GM19328 (cell line): ENCODE results near the gene EDEM3.
"Not testable (repeated sequence)": the region's sequence is repeated elsewhere in the genome, so short reads cannot be mapped to it uniquely, and the experiment has no call there.

ENCODE experiments used
- ATAC-seq: cut with Tn5 transposase; IDR thresholded peaks from one replicate; pipeline ENCODE4 v1.9.1; 2021; ENCODE audit warnings: mild to moderate bottlenecking, moderate library complexity; ENCODE audit not compliant: unreplicated experiment

EDEM3 gene

GRCh38 chr1:184739796-184740195 lies 14.9 kb downstream of the EDEM3 start:
- no peak for ATAC-seq

GRCh38 chr1:184739070-184739469 lies 15.6 kb downstream of the EDEM3 start:
- ATAC-seq: no peak

- peak; percentile 67 for ATAC-seq
These were observed 19.7 kb downstream of the EDEM3 start for GRCh38 chr1:184734980-184735379.

GRCh38 chr1:184724843-184725242 lies 29.8 kb downstream of the EDEM3 start:
- ATAC-seq: no peak

- ATAC-seq: no peak
These were observed 38.5 kb downstream of the EDEM3 start for GRCh38 chr1:184716158-184716557.

GRCh38 chr1:184709418-184709817 lies 45.2 kb downstream of the EDEM3 start:
- ATAC-seq: no peak

- peak; percentile 60 for ATAC-seq
These were observed 46.5 kb downstream of the EDEM3 start for GRCh38 chr1:184708084-184708676.

- no peak for ATAC-seq
These were observed 49.4 kb downstream of the EDEM3 start for GRCh38 chr1:184705271-184705670.

GRCh38 chr1:184701816-184702215 lies 52.8 kb downstream of the EDEM3 start:
- ATAC-seq: no peak

- no peak for ATAC-seq
These were observed 55.7 kb downstream of the EDEM3 start for GRCh38 chr1:184698969-184699368.

GRCh38 chr1:184698016-184698415 lies 56.6 kb downstream of the EDEM3 start:
- no peak for ATAC-seq

- ATAC-seq: no peak
These were observed 58.3 kb downstream of the EDEM3 start for GRCh38 chr1:184696403-184696802.

- no peak for ATAC-seq
These were observed 59.6 kb downstream of the EDEM3 start for GRCh38 chr1:184695023-184695422.

GRCh38 chr1:184693011-184693410 lies 61.6 kb downstream of the EDEM3 start:
- no peak for ATAC-seq

- ATAC-seq: no peak
These were observed 62.8 kb downstream of the EDEM3 start for GRCh38 chr1:184691719-184692324.

GRCh38 chr1:184686540-184686939 lies 68.1 kb downstream of the EDEM3 start:
- ATAC-seq: no peak

GRCh38 chr1:184685116-184685515 lies 69.5 kb downstream of the EDEM3 start:
- peak; percentile 58 for ATAC-seq

GRCh38 chr1:184684285-184685074 lies 70.2 kb downstream of the EDEM3 start:
- ATAC-seq: no peak

- no peak for ATAC-seq
These were observed 71.7 kb downstream of the EDEM3 start for GRCh38 chr1:184682956-184683355.

GRCh38 chr1:184680611-184681225 lies 73.9 kb downstream of the EDEM3 start:
- ATAC-seq: not testable (repeated sequence)

- ATAC-seq: not testable (repeated sequence)
These were observed 75.2 kb downstream of the EDEM3 start for GRCh38 chr1:184679472-184679871.

- ATAC-seq: no peak
These were observed 77.3 kb downstream of the EDEM3 start for GRCh38 chr1:184677344-184677743.
